Fibroblast of skin of right biceps (primary cell): Measurements from ENCODE around the gene ATP5F1E.
"Not testable (repeated sequence)": the region's sequence is repeated elsewhere in the genome, so short reads cannot be mapped to it uniquely, and the experiment has no call there.

Source experiments
- DNase-seq: peaks from one replicate; pipeline ENCODE4 v3.0.0-alpha.2; 2013

ATP5F1E gene

DNA sequence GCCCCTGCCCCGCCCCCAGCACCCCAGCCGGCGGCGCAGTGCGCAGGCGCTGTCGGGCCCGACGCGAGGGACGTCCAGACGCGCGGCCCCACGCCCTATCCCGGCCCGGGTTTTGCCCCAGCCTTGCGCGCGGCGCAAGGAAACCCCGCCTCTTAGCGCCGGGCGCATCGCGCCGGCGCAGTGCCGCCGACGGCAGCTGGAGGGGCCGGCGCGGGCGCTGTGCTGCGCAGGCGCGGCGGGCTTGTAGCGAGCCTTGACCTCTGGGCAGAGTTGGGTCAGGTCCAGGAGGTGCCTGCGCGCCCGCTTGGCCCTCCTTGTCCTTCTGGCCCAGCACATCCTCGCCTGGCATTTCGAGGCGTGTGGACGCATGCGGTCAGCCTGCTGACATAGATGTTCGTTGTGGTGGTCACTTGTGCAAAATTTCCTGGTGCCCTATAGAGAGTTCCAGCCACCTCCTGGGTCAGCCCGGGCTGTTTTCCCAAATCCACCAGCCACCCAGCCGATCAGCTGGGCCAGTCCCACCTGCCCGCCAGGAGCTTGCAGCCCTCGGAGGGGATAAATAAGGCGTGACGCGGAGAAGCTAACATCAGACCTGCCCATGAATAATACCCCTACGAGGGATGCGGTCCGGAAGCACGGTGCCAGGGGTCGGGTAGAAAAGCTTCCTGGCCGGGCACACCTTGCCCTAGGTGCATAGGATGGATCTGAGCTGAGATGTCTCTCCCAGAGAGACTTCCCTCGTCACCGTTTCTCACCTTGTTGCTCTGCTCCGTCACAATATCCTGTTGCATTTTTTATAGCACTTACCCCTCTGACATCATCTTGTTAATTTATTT, 10.9 kb upstream of the ATP5F1E start:
- peak; percentile 92 for DNase-seq

- DNase-seq: peak; percentile 29
Measured at GRCh38 chr20:59042151-59042795, 10.1 kb upstream of the ATP5F1E start, which contains the start of gene PRELID3B. Gene PRELID3B, minus strand, starts transcription at chr20:59042786. Its CDS starts 56 bp downstream, at chr20:59042730.

- not testable (repeated sequence) for DNase-seq
Measured at GRCh38 chr20:59041487-59041886, 9.4 kb upstream of the ATP5F1E start.

- DNase-seq: no peak
Measured at GRCh38 chr20:59040667-59041066, 8.5 kb upstream of the ATP5F1E start.

GRCh38 chr20:59039233-59039632, 7.1 kb upstream of the ATP5F1E start:
- DNase-seq: no peak

- DNase-seq: no peak
Measured at GRCh38 chr20:59037386-59037785, 5.3 kb upstream of the ATP5F1E start.

GRCh38 chr20:59035381-59035780, 3.2 kb upstream of the ATP5F1E start:
- no peak for DNase-seq

GRCh38 chr20:59033616-59034165, 1.6 kb upstream of the ATP5F1E start:
- no peak for DNase-seq

- DNase-seq: no peak
Measured at GRCh38 chr20:59033093-59033492, 958 bp upstream of the ATP5F1E start.

DNA sequence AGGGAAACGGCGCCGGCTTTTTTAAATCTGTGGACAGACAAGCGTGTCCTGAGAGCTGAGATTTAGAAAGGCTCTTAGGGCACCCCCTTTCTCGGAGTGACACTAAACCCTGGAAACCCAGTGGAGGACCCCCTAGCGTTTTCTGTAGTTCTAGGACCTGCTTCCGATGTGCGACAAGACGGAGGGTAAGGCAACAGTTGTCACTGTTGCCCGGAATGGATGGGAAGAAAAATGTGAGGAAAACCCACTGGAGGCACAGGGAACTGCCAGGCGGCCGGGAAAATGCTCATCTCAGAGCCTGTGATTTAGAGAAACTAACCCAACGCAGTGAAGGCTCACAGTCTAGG, 551 bp upstream of the ATP5F1E start:
- peak; percentile 49 for DNase-seq

DNA sequence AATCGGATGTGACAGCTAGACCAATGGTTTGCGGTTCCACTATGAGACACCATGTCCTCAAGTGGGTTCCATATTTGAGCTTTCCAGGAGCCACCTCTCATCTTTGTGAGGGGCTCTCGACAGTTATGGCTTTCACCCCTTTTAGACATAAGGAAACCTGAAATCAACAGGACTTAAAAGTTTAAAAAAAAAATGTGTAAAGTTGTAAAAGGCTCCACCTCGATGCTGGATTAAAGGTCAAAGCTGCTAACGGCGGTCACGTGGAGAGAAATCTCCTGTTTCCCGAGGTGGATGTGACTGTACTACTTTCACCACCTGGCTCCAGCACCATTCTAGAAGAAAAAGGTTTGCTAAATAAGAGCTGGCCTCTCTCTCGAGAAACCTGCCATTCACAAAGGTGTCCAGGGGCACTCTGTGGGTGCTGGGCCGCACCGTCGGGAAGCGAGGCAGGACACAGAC, 542 bp downstream of the ATP5F1E start:
- no peak for DNase-seq

DNA sequence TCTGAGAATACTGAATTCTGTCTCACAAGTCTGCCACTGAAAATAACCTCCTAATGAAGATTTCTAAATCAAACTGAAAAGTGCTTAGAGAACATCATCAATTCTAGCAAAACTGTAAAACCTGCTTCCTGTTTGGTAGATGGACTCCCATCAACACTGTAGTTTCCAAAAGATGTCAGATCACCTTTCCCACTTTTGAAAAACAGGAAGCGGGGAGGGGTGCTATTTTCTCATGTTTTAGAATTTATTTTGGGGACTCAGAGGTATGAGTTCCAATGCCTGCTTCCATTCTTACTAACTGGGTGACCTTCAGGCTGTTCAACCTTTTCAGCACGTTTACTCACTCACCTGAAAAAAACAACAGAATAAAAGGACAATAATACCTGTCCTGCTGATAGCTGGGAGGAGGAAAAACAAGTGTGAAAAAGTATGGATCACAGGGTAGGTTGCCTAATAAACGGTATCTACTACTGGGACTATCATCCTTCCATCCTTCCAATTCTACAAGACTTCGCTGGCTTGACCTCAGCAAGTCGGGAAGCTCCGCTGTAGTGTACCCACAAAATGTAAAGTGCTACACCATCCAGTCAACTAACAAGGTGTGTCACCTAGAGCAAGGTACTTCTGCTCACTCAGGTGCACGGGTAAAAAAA, 1.1 kb downstream of the ATP5F1E start:
- DNase-seq: no peak

DNA sequence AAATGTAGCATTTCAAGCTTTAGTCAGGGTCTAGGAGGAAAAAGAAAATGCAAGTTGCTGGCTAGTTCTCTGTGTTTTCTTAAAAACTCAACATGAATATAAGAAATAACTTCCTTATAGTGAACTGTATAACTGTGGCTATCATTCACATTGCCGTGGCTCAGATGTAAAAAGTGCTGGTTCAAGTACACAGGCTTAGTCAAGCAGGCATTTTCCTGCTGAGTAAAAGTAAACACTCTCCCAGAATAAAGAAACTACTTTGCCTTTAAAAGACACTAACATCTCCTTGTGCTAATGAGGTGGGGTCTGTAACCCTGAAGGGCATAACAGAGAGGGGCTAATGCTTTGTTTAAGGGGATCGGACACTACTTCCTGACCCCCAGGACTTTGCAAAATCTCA, 3.3 kb downstream of the ATP5F1E start:
- DNase-seq: no peak

GRCh38 chr20:59027741-59028320, 4.3 kb downstream of the ATP5F1E start:
- peak; percentile 80 for DNase-seq

GRCh38 chr20:59026904-59027740, 5.0 kb downstream of the ATP5F1E start:
- DNase-seq: no peak

- DNase-seq: no peak
Measured at GRCh38 chr20:59025511-59025910, 6.6 kb downstream of the ATP5F1E start.

- no peak for DNase-seq
Measured at GRCh38 chr20:59025086-59025485, 7.0 kb downstream of the ATP5F1E start.

GRCh38 chr20:59024111-59024530, 8.0 kb downstream of the ATP5F1E start:
- DNase-seq: no peak

GRCh38 chr20:59023616-59024015, 8.5 kb downstream of the ATP5F1E start:
- no peak for DNase-seq

GRCh38 chr20:59022754-59023153, 9.4 kb downstream of the ATP5F1E start:
- no peak for DNase-seq

- peak; percentile 55 for DNase-seq
Measured at GRCh38 chr20:59020938-59021551, 11.1 kb downstream of the ATP5F1E start.

- DNase-seq: no peak
Measured at GRCh38 chr20:59019217-59019616, 12.9 kb downstream of the ATP5F1E start, which contains the start of gene TUBB1. Gene TUBB1, plus strand, starts transcription at chr20:59019429. Its CDS starts 94 bp downstream, at chr20:59019523.
